GM18909 (cell line): ENCODE data around the gene CARD19.

Experiments
- ATAC-seq: cut with Tn5 transposase; IDR thresholded peaks from one replicate; pipeline ENCODE4 v1.9.1; 2021; ENCODE audit warnings: mild to moderate bottlenecking; ENCODE audit not compliant: unreplicated experiment, poor library complexity

The CARD19 gene

DNA sequence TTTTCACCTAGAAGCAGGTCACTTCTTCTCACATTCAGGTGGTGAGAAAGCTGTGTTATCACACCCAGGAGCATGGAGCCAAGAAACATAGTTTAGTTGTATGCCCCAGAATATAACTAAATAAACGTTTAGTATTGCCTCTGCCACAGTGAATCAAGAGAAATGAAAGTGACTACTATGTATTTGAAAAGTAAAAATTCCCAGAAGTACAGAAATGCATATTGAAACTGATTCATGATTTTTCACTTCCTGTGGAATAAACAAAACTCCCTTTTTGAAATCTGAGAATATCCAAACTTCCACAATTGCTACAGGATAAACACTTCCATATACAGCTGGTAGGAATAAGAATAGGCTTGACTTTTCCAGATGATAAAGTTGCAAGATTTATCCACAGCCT is 53.3 kb downstream of the CARD19 start:
- no peak for ATAC-seq

DNA sequence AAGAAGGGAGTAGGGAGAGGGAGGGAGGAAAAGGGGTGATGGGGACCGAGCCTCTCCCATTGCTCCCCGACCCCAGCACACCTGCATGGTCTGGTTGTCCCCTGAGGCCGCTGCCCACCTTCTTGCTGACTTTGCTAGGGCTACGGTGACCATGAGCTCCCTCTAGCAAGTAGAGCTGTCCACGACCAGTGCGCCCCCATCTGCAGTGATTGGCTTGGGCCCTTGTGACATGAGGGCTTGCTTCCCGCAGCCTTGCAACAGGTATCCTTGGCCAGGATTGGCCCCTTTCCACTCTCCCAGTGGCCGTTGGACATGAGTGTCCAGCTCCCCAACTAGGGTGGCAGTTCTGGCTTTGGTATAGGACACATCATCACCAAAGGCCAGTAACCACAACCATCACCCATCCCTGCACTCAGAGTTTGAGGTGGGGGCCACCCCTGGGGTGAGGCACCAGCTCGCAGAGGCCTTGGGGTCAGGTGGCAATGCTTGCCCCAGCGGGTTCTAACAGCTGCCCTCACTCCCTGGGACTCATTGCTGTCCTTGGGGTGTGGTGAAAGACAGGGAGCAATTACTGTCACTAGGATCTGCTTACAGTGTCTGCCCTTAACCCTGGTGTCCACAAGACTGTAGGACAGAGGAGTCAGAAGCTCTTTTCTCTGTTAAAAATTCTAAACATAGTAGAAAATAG is 55.2 kb downstream of the CARD19 start:
- ATAC-seq = no peak

DNA sequence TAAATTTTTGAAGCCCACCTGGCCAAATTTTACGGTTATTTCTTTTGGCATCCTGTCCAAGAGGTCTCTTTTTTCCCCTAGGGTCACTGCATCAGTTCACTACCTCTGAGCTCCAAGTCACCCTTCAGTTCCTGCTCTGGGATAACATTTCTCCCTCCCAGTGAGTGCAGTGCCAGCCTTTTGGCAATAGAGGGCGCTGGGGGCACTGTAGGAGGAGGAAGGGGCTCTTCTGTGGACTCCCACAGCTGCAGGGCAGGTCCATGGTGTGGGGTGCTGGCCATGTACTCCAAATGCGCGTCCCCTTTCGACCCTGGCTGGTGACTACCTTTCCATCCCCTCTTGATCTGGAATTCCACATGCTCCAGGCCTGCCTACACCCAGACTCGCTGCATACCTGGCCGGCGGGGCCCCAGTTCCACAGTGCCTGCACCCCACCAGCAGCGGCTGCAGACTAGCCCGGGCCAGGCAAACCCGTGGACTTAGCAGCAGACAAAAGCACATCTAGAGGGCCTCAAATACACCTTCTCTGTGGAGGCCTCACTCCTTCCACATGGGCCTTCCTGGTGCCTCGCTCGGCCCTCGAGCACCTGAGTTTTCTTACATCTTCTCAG is 58.4 kb downstream of the CARD19 start:
- no peak for ATAC-seq

DNA sequence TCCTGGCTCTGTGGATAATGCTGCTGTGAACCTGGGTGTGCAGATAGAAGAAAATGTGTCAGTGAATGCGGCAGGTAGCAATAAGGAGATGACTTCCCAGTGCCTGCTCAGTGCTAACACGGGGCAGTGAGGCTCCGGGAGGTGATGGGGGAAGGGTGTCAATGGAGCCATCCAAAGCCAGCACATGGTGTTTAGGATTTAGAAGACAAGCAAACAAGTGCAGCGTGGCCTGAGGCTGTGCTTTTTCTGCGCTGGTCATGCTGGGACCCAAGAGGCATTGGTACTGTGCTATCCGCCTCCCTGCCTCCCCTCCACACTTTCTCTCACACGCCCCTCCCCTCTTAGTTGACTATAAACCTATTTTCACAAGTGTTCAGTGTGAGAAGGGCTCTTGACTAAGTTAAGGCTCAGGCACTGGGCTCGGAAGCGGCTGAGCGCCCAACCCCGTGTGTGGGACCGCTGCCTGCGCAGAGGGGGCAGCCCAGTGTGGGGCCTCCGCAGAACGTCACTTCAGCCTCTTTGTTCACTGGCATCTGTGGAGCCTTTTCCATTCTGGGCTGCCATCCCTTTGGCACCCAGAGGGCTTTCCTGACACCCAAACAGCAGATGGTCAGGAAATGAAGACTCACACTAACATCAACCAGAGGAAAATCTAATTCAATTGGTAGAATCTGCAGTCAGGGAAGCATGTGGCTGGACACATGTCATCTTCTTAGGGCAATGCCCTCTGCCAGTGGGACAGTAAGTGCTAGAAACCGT is 59.9 kb downstream of the CARD19 start:
- ATAC-seq = no peak

DNA sequence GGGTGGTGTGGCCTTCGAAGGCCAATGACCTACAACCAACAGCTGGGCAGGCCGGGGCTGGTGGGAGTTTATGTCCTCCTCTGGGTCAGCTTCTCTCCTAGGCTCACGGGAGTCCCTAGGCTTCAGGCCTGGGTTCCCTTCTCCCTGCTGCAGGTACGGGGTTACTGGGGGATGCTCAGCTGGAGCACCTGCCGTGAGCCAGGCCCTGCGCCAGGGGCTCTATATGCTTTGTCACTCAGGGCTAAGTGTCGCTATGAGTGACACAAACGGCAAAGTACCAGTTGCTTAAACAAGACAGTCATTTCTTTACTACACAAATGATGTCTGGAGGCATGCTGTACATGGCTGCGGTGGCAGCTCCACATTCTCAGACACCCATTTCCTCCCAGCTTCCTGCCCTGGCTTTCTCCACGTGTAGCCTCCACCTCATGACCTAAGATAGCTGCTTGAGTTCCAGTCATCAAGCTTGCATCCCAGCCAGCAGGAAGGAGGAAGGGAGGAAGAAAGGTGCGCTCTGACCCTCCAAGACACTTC is 60.5 kb downstream of the CARD19 start:
- ATAC-seq = peak; percentile 54

DNA sequence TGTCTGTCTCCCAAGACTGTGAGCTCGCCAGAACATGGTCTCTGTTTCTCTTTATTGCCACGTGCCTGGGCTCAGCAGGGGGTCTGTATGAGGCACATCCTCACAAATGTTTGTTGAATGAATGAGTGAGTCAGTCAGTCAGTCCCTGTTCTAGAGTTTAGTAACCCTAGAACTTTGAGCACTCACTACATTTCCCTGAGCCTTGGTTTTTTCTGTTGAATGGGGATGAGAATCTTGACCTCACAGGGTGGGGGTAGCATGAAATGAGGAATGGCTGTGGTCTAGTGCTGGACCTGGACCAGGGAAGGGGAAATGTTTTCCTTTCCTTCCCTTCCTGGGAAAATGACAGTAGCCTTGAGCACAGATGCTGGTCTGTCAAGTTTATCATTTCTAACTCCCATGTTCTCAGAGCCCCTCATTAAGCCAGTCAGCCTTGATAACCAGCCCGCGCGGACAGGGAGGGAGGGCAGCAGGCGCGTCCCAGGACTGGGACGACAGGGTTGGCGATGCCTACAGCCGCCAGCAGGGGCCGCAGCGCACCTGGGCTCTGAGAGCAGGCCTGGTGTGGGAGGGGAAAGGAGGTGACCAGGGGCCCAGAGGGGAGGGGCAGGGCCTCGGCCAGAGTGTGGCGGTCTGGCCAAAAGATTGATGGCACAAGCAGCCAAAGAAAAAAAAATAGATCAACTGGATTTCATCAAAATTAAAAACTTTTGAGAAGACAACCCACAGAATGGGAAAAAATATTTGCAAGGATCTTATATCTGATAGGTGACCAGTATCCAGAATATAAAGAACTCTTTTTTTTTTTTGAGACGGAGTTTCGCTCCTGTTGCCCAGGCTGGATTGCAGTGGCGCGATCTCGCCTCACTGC is 63.8 kb downstream of the CARD19 start:
- peak; percentile 88 for ATAC-seq

DNA sequence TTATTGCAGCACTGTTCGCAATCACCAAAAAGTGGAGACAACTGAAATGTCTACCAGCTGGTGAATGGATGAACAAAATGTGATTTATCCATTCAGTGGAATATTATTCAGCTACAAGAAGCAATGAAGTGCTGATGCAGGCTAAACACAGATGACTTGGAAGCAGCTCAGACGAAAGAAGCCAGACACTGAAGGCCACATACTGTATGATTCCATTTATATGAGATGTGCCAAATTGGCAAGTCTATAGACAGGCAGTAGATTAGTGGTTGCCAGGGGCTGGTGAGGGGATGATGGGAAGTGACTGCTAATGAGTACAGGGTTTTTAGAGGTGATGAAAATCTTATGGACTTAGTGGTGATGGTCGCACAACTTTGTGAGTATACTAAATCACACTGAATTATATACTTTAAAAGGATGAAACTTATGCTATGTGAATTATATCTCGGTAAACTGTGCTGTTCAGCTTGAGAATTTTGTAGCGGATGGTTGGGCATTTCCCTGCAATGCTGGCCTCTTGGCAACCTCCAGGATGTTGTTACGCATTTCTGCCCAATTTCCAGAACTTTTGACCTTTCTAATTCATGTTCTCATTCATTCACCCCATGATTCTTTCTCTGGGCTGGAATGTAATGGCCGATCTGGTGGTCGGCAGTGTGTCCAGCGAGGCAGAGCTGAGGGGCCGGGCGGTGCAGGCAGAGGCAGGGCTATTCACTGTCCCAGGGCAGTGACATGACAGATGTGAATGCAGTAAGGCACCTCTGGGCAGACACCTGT is 66.0 kb downstream of the CARD19 start:
- no peak for ATAC-seq
